Measurements from ENCODE around the gene CDC14A.

DNA sequence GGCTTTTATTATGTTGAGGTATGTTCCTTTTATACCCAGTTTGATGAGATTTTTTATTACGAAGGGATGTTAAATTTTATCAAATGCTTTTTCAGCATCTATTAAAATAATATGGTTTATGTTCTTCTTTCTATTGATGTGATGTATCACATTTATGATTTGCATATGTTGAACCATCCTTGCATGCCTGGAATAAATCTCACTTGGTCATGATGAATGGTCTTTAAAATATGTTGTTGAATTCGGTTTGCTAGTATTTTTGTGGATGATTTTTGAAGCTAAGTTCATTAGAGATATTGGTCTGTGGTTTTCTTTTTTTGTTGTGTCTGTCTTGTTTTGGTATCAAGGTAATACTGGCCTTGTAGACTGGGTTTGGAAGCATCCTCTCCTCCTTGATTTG is 199.7 kb downstream of the CDC14A start:
- no peak for TF ChIP-seq POLR2A (IDR thresholded peaks at IDR 0.05)
- TF ChIP-seq, protein P1, sequence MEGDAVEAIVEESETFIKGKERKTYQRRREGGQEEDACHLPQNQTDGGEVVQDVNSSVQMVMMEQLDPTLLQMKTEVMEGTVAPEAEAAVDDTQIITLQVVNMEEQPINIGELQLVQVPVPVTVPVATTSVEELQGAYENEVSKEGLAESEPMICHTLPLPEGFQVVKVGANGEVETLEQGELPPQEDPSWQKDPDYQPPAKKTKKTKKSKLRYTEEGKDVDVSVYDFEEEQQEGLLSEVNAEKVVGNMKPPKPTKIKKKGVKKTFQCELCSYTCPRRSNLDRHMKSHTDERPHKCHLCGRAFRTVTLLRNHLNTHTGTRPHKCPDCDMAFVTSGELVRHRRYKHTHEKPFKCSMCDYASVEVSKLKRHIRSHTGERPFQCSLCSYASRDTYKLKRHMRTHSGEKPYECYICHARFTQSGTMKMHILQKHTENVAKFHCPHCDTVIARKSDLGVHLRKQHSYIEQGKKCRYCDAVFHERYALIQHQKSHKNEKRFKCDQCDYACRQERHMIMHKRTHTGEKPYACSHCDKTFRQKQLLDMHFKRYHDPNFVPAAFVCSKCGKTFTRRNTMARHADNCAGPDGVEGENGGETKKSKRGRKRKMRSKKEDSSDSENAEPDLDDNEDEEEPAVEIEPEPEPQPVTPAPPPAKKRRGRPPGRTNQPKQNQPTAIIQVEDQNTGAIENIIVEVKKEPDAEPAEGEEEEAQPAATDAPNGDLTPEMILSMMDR (IDR thresholded peaks at IDR 0.05): no peak

All from adrenal gland (tissue), 5 donors.